ENCODE data around the gene TMEM139.

TMEM139 gene

GRCh38 chr7:143290293-143290692 is 5.5 kb downstream of the TMEM139 start:
- no peak for DNase-seq

- DNase-seq: peak in 1 of 2 donors; percentile 7
These were observed 8.1 kb downstream of the TMEM139 start for GRCh38 chr7:143292876-143293275.

- no peak for DNase-seq
These were observed 11.1 kb downstream of the TMEM139 start for GRCh38 chr7:143295870-143296269.

- no peak for DNase-seq
These were observed 11.9 kb downstream of the TMEM139 start for GRCh38 chr7:143296686-143297085.

- no peak for DNase-seq
These were observed 14.6 kb downstream of the TMEM139 start for GRCh38 chr7:143299346-143299745.

GRCh38 chr7:143299840-143300239 is 15.1 kb downstream of the TMEM139 start:
- no peak for DNase-seq

- peak in 1 of 2 donors; percentile 83 for DNase-seq
These were observed 16.5 kb downstream of the TMEM139 start for GRCh38 chr7:143300959-143301935.

GRCh38 chr7:143303733-143304132 is 19.0 kb downstream of the TMEM139 start:
- DNase-seq: no peak

- DNase-seq: no peak
These were observed 20.2 kb downstream of the TMEM139 start for GRCh38 chr7:143304938-143305337.

- DNase-seq: peak in 1 of 2 donors; percentile 21
These were observed 20.8 kb downstream of the TMEM139 start for GRCh38 chr7:143305423-143306070.

GRCh38 chr7:143308632-143309031 is 23.9 kb downstream of the TMEM139 start:
- DNase-seq: no peak

- DNase-seq: peak in 1 of 2 donors; percentile 27
These were observed 29.4 kb downstream of the TMEM139 start for GRCh38 chr7:143314127-143314526.

- DNase-seq: no peak
These were observed 31.0 kb downstream of the TMEM139 start, which contains the start of gene CLCN1 for GRCh38 chr7:143315776-143316175. Gene CLCN1 (plus strand): TSS chr7:143316111. CDS start chr7:143316213, 102 bp downstream.

GRCh38 chr7:143316492-143316891 is 31.7 kb downstream of the TMEM139 start:
- no peak for DNase-seq

GRCh38 chr7:143318661-143319060 is 33.9 kb downstream of the TMEM139 start:
- DNase-seq: no peak

GRCh38 chr7:143320620-143321019 is 35.9 kb downstream of the TMEM139 start:
- DNase-seq: no peak

GRCh38 chr7:143321242-143321641 is 36.5 kb downstream of the TMEM139 start:
- no peak for DNase-seq

GRCh38 chr7:143321734-143322133 is 37.0 kb downstream of the TMEM139 start:
- DNase-seq: no peak

GRCh38 chr7:143322760-143323633 is 38.2 kb downstream of the TMEM139 start:
- DNase-seq: peak in 1 of 2 donors; percentile 21

GRCh38 chr7:143323653-143324052 is 38.9 kb downstream of the TMEM139 start:
- DNase-seq: no peak

GRCh38 chr7:143325240-143325639 is 40.5 kb downstream of the TMEM139 start:
- DNase-seq: peak in 1 of 2 donors; percentile 12

GRCh38 chr7:143327903-143328302 is 43.1 kb downstream of the TMEM139 start:
- no peak for DNase-seq
